Activated CD4-positive, alpha-beta memory T cell treated with anti-CD3 and anti-CD28 coated beads for 36 hours (primary cell): ENCODE data around the gene KITLG. TPM values are rescaled to one million over a fixed set of nuclear protein-coding genes. Genes with fewer than 3 reads are reported as not detected.
"Not testable (repeated sequence)": the region's sequence is repeated elsewhere in the genome, so short reads cannot be mapped to it uniquely, and the experiment has no call there.

Source experiments
- CTCF ChIA-PET: fragments of 350-600 bp; sonication (Branson Sonifier 250); formaldehyde crosslinking; loops from one replicate; lab custom pipeline; 2021; ENCODE audit warnings: antibody characterized with exemption, inconsistent platforms; lab: Charles Lee
- POLR2A ChIA-PET: fragments of 350-600 bp; sonication (Branson Sonifier 250); formaldehyde crosslinking; loops from one replicate; lab custom pipeline; 2021; ENCODE audit warnings: antibody characterized with exemption; lab: Charles Lee
- DNase-seq: peaks from one replicate; pipeline ENCODE4 v3.0.0-alpha.2; 2020
- H3K27ac Mint-ChIP-seq: one replicate; pipeline ENCODE4 v1.8.0; 2021; ENCODE audit warnings: mixed read lengths
- H3K27me3 Mint-ChIP-seq: one replicate; pipeline ENCODE4 v1.8.0; 2021; ENCODE audit warnings: mixed read lengths
- H3K36me3 Mint-ChIP-seq: one replicate; pipeline ENCODE4 v1.8.0; 2021; ENCODE audit warnings: mixed read lengths
- H3K4me1 Mint-ChIP-seq: one replicate; pipeline ENCODE4 v1.8.0; 2021; ENCODE audit warnings: low read depth, mixed read lengths
- H3K4me3 Mint-ChIP-seq: one replicate; pipeline ENCODE4 v1.8.0; 2021; ENCODE audit warnings: mild to moderate bottlenecking, mixed read lengths
- H3K9me3 Mint-ChIP-seq: one replicate; pipeline ENCODE4 v1.8.0; 2021; ENCODE audit warnings: mixed read lengths
- intact Hi-C: fragments of 100-400 bp; cut with micrococcal nuclease; formaldehyde crosslinking; loops from one replicate; pipeline ENCODE4 v1.15.1; 2023
- total RNA-seq, 2 experiments: library from RNA; stranded (reverse); gene quantifications; one replicate each; pipeline ENCODE4 v1.2.3, GENCODE V29; 2021

Gene KITLG
- total RNA-seq, 2 experiments from 2014 or later = 0.07 TPM

- ChIA-PET CTCF (no interaction called here), POLR2A (no interaction called here)
- intact Hi-C loops = no loop called here
- H3K27me3 Mint-ChIP-seq = peaks cover 3% of the 10 kb centered on the region
- H3K36me3 Mint-ChIP-seq = no peaks in the 10 kb centered on the region
- no peaks in the 10 kb centered on the region for H3K4me1 Mint-ChIP-seq
- DNase-seq = no peak
- H3K27ac Mint-ChIP-seq = no peak overlapping the region
- H3K9me3 Mint-ChIP-seq = no peaks in the 10 kb centered on the region
- H3K4me3 Mint-ChIP-seq = no peak overlapping the region
These were observed 30.3 kb downstream of the KITLG start for GRCh38 chr12:88549929-88550328.

GRCh38 chr12:88547949-88548348 lies 32.3 kb downstream of the KITLG start:
- intact Hi-C loops, H3K36me3 Mint-ChIP-seq, H3K9me3 Mint-ChIP-seq, H3K4me3 Mint-ChIP-seq, H3K4me1 Mint-ChIP-seq, DNase-seq, CTCF ChIA-PET, H3K27me3 Mint-ChIP-seq, H3K27ac Mint-ChIP-seq, POLR2A ChIA-PET: not testable (repeated sequence)

GRCh38 chr12:88546853-88547252 lies 33.4 kb downstream of the KITLG start:
- intact Hi-C loops = no loop called here
- ChIA-PET POLR2A (no interaction called here), CTCF (no interaction called here)
- no peak overlapping the region for H3K4me3 Mint-ChIP-seq
- no peak for DNase-seq
- no peaks in the 10 kb centered on the region for H3K9me3 Mint-ChIP-seq
- no peaks in the 10 kb centered on the region for H3K36me3 Mint-ChIP-seq
- peaks cover 3% of the 10 kb centered on the region for H3K27me3 Mint-ChIP-seq
- H3K4me1 Mint-ChIP-seq = no peaks in the 10 kb centered on the region
- H3K27ac Mint-ChIP-seq = no peak overlapping the region

DNA sequence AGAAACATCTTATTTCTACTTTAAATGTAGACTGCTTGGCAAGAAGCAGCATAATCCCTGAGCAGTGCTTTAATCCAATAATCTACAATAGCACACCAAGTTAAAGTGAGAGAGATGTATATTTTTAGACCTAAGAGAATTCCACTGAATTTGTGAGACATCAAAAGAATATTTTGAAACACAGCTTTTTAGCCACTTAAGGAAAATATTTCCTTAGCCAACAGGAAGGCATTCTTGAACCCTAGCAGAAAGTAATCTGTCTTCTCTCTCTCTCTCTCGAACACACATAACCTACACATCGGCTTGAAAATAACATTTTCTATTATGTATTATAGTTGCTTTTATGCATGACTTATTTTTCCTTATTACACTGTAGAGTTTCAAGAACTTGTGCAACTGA lies 34.0 kb downstream of the KITLG start:
- Mint-ChIP-seq H3K4me1 (no peaks in the 10 kb centered on the region), H3K36me3 (no peaks in the 10 kb centered on the region), H3K9me3 (no peaks in the 10 kb centered on the region), H3K4me3 (no peak overlapping the region), H3K27me3 (no peaks in the 10 kb centered on the region), H3K27ac (no peak overlapping the region)
- no peak for DNase-seq
- intact Hi-C loops = no loop called here
- CTCF ChIA-PET = no interaction called here
- POLR2A ChIA-PET = no interaction called here

DNA sequence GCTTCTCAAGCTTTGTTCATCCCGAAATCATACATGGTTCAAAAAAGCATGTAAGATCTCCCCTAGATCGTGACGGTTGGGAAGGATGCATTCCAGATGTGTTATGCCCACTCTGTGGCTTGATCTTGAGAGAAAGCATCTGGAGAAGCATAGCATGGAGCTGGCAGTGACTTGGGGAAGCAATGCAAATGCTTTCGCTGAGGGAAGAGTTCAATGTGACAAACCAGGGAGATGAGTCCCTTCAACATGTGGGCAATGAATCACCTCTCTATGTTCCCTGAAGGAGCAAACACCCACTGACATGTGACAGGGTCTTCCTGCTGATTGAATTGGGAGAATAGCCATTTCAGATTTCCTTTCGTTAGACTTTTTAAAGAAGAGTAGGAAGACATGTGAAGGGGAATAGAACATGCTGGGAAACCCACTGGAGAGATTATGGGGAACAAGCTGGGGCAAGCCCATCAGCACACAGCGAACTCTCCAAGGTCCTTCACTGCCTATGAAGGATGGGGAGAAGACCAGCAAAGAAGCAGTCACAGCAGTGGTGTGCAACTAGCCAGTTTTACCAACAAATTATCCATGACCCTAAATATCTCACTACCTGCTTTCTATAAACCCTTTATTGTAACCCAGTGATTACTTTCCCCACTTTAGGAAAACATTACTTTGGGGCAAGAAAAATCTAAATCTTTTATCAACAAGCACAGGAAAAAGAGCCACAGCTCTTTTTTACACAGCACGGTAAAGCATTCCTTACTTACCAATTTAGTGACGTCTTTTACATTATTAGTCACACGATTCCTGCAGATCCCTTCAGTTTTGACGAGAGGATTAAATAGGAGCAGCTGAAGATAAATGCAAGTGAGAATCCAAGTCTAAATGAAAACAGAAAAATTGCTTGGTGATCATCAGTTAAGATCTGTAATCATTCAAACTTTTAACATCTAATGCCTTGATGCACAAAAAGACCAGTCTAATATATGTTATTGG lies 35.0 kb downstream of the KITLG start:
- DNase-seq = no peak
- no peaks in the 10 kb centered on the region for H3K27me3 Mint-ChIP-seq
- H3K36me3 Mint-ChIP-seq = no peaks in the 10 kb centered on the region
- ChIA-PET POLR2A (no interaction called here), CTCF (no interaction called here)
- H3K9me3 Mint-ChIP-seq = no peaks in the 10 kb centered on the region
- intact Hi-C loops = no loop called here
- no peak overlapping the region for H3K27ac Mint-ChIP-seq
- no peak overlapping the region for H3K4me3 Mint-ChIP-seq
- no peaks in the 10 kb centered on the region for H3K4me1 Mint-ChIP-seq

- no peaks in the 10 kb centered on the region for H3K27me3 Mint-ChIP-seq
- H3K4me3 Mint-ChIP-seq = no peak overlapping the region
- ChIA-PET POLR2A (no interaction called here), CTCF (no interaction called here)
- no peaks in the 10 kb centered on the region for H3K9me3 Mint-ChIP-seq
- H3K36me3 Mint-ChIP-seq = no peaks in the 10 kb centered on the region
- intact Hi-C loops = no loop called here
- no peak overlapping the region for H3K27ac Mint-ChIP-seq
- no peaks in the 10 kb centered on the region for H3K4me1 Mint-ChIP-seq
- DNase-seq = no peak
These were observed 40.4 kb downstream of the KITLG start for GRCh38 chr12:88539893-88540292.

- no peaks in the 10 kb centered on the region for H3K4me1 Mint-ChIP-seq
- DNase-seq = no peak
- no peaks in the 10 kb centered on the region for H3K9me3 Mint-ChIP-seq
- no peaks in the 10 kb centered on the region for H3K36me3 Mint-ChIP-seq
- H3K27ac Mint-ChIP-seq = no peak overlapping the region
- no peaks in the 10 kb centered on the region for H3K27me3 Mint-ChIP-seq
- H3K4me3 Mint-ChIP-seq = no peak overlapping the region
- intact Hi-C loops = no loop called here
- POLR2A ChIA-PET = no interaction called here
- CTCF ChIA-PET = no interaction called here
These were observed 41.6 kb downstream of the KITLG start for GRCh38 chr12:88538697-88539096.

GRCh38 chr12:88538250-88538649 lies 42.0 kb downstream of the KITLG start:
- intact Hi-C loops = no loop called here
- DNase-seq = no peak
- CTCF ChIA-PET = no interaction called here
- H3K27ac Mint-ChIP-seq = no peak overlapping the region
- H3K4me1 Mint-ChIP-seq = no peaks in the 10 kb centered on the region
- H3K4me3 Mint-ChIP-seq = no peak overlapping the region
- H3K9me3 Mint-ChIP-seq = no peaks in the 10 kb centered on the region
- POLR2A ChIA-PET = no interaction called here
- no peaks in the 10 kb centered on the region for H3K36me3 Mint-ChIP-seq
- no peaks in the 10 kb centered on the region for H3K27me3 Mint-ChIP-seq

DNA sequence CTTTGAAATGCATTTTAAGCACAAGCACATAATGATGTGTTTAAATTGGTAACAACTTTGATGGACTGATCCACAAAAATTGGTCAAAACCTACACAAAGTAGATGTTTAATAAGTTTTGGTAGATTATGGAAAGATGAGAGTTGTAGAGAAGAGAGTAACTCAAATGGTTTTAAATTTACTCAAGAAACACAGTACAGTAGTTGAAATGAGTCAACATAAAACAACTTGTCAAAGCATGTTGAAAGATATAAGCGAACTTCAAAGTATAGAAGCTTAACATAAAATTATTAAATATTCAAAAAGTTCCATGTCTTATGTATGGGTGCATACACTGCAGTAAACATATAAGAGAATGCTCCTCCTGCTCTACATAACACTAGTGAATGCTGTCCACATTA lies 49.4 kb downstream of the KITLG start:
- H3K27me3 Mint-ChIP-seq = no peaks in the 10 kb centered on the region
- H3K4me3 Mint-ChIP-seq = no peak overlapping the region
- no peak overlapping the region for H3K27ac Mint-ChIP-seq
- H3K4me1 Mint-ChIP-seq = no peaks in the 10 kb centered on the region
- POLR2A ChIA-PET = no interaction called here
- H3K36me3 Mint-ChIP-seq = no peaks in the 10 kb centered on the region
- intact Hi-C loops = no loop called here
- H3K9me3 Mint-ChIP-seq = no peaks in the 10 kb centered on the region
- CTCF ChIA-PET = no interaction called here
- DNase-seq = no peak

DNA sequence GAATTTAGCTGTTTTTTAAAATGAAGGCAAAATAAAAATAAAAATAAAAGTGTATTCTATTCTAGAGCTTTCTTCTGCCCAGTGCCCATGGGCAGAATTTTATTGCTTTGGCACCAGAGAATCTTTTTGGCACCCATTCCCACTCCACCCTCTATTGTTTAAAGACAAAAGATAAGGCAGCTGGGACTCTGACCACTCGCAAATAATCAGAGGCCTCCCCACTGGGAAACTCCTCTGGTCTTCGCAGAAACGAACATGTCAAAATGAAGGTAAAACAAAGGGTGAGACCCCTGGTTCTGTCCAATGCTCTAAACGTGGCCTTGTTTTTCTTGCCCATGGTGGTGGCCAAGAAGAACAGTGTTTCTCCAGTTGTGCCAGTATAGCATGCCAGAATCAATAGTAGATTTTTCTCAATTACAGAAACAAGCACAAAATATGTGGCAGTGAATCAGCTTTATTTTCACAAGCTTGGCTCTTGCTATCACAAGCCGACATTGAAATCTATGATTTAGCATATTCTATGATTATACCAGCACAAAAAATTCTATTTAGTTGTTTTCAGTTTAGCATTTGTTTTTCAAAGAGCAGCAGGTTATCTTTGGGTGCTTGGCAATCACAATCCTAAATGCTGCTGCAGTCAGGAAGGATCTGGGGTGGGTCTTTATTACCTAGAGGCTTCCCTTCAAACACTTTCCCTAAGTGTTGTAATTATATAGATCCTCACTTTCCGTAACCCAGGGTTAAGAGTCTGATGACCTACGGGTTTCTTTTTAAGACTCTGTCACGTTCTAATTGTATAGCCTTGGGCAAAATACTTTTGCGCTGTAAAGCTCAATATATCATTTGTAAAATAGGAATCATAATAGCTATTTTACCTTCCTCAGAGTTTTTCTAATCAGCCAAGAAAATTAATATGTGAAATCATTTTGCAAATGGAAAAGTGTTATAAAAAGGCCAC lies 50.5 kb downstream of the KITLG start:
- ChIA-PET CTCF (no interaction called here), POLR2A (no interaction called here)
- H3K27ac Mint-ChIP-seq = no peak overlapping the region
- H3K9me3 Mint-ChIP-seq = no peaks in the 10 kb centered on the region
- H3K4me1 Mint-ChIP-seq = no peaks in the 10 kb centered on the region
- H3K36me3 Mint-ChIP-seq = no peaks in the 10 kb centered on the region
- intact Hi-C loops = no loop called here
- DNase-seq = no peak
- H3K4me3 Mint-ChIP-seq = no peak overlapping the region
- H3K27me3 Mint-ChIP-seq = no peaks in the 10 kb centered on the region

DNA sequence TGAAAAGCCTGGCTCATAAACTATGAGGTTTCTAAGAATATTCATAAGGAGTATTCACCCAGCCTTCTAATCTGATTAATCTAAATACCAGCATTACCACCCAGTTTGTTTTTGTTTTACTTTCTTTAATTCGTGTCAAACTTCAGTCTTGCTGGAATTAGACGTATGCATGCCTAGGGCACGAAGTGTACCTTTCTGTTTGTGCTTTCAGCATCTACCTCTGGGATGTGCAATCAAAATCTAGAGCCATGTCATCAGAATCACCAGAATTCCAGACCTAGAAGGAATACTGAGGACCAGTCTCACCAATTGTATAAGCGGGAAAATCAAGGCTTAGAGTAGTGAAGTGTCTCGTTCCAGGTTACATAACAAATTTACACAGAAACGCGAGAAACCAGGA lies 57.3 kb downstream of the KITLG start:
- Mint-ChIP-seq H3K36me3 (no peaks in the 10 kb centered on the region), H3K4me1 (no peaks in the 10 kb centered on the region), H3K27ac (no peak overlapping the region), H3K9me3 (no peaks in the 10 kb centered on the region), H3K4me3 (no peak overlapping the region), H3K27me3 (no peaks in the 10 kb centered on the region)
- ChIA-PET CTCF (no interaction called here), POLR2A (no interaction called here)
- intact Hi-C loops = no loop called here
- DNase-seq = no peak

- intact Hi-C loops = no loop called here
- Mint-ChIP-seq H3K4me3 (no peak overlapping the region), H3K4me1 (no peaks in the 10 kb centered on the region), H3K27ac (no peak overlapping the region), H3K36me3 (no peaks in the 10 kb centered on the region), H3K27me3 (no peaks in the 10 kb centered on the region), H3K9me3 (no peaks in the 10 kb centered on the region)
- DNase-seq = no peak
- CTCF ChIA-PET = interaction anchor here (0.9 kb wide), 1 partner anchor 37 kb away, joined by 3 read pairs; no protein-coding TSS in a partner anchor
- POLR2A ChIA-PET = no interaction called here
These were observed 59.8 kb downstream of the KITLG start for GRCh38 chr12:88520436-88520820.
